CD4-positive, alpha-beta memory T cell (primary cell): ENCODE measurements around the gene KRT84. TPM values are rescaled to one million over a fixed set of nuclear protein-coding genes. Genes with fewer than 3 reads are reported as not detected.

ENCODE experiments used
- CTCF ChIA-PET: fragments of 350-600 bp; sonication (Branson Sonifier 250); formaldehyde crosslinking; loops from one replicate; lab custom pipeline; 2021; ENCODE audit warnings: inconsistent platforms; ENCODE audit not compliant: partially characterized antibody; lab: Charles Lee
- POLR2A ChIA-PET: fragments of 350-600 bp; sonication (Branson Sonifier 250); formaldehyde crosslinking; loops from one replicate; lab custom pipeline; 2021; ENCODE audit not compliant: partially characterized antibody; lab: Charles Lee
- DNase-seq, 5 donors: peaks; one replicate each; pipeline versions ENCODE4 v3.0.0 to v3.0.0-alpha.2; 2020 to 2022; ENCODE audit warnings: mixed read lengths in 1 of 5
- H3K27ac ChIP-seq: one replicate; pipeline ENCODE4 v1.7.0; 2013; ENCODE audit warnings: low read depth, low read length
- H3K27me3 ChIP-seq: 2 replicates; pipeline ENCODE4 v1.7.0; 2013; ENCODE audit warnings: mild to moderate bottlenecking, low read length, moderate library complexity; ENCODE audit not compliant: insufficient read depth
- H3K36me3 ChIP-seq: 2 replicates; pipeline ENCODE4 v1.7.0; 2013; ENCODE audit warnings: mild to moderate bottlenecking, low read length, moderate library complexity; ENCODE audit not compliant: insufficient read depth
- H3K4me1 ChIP-seq: 2 replicates; pipeline ENCODE4 v1.7.0; 2013; ENCODE audit warnings: mild to moderate bottlenecking, low read length, moderate library complexity; ENCODE audit not compliant: insufficient read depth
- H3K4me3 ChIP-seq, 2 donors: one replicate each; pipeline ENCODE4 v1.7.0; 2013; ENCODE audit warnings: low read length in 2 of 2, mild to moderate bottlenecking in 1 of 2
- H3K9me3 ChIP-seq, 2 donors: one replicate each; pipeline ENCODE4 v1.7.0; 2013; ENCODE audit warnings: low read length in 2 of 2, control low read depth in 1 of 2; ENCODE audit not compliant: control insufficient read depth in 1 of 2
- H3K27ac Mint-ChIP-seq, 7 donors: one replicate each; pipeline ENCODE4 v1.8.0; 2020 to 2021; ENCODE audit warnings: mixed read lengths in 7 of 7, mild to moderate bottlenecking in 6 of 7, inconsistent platforms in 3 of 7, moderate library complexity in 3 of 7
- H3K27me3 Mint-ChIP-seq, 2 donors: one replicate each; pipeline ENCODE4 v1.8.0; 2020 to 2021; ENCODE audit warnings: mixed read lengths in 2 of 2
- H3K36me3 Mint-ChIP-seq, 2 donors: one replicate each; pipeline ENCODE4 v1.8.0; 2020 to 2021; ENCODE audit warnings: mixed read lengths in 2 of 2, inconsistent platforms in 1 of 2, mild to moderate bottlenecking in 1 of 2
- H3K4me1 Mint-ChIP-seq, 4 donors: one replicate each; pipeline ENCODE4 v1.8.0; 2020 to 2021; ENCODE audit warnings: mixed read lengths in 4 of 4, mild to moderate bottlenecking in 1 of 4
- H3K4me3 Mint-ChIP-seq, 8 donors: one replicate each; pipeline ENCODE4 v1.8.0; 2020 to 2021; ENCODE audit warnings: mixed read lengths in 8 of 8, mild to moderate bottlenecking in 7 of 8, moderate library complexity in 6 of 8, inconsistent platforms in 3 of 8
- H3K9me3 Mint-ChIP-seq, 8 donors: one replicate each; pipeline ENCODE4 v1.8.0; 2020 to 2021; ENCODE audit warnings: mixed read lengths in 8 of 8, mild to moderate bottlenecking in 5 of 8, inconsistent platforms in 3 of 8, moderate library complexity in 1 of 8
- intact Hi-C: fragments of 100-400 bp; cut with micrococcal nuclease; formaldehyde crosslinking; loops from one replicate; pipeline ENCODE4 v1.15.1; 2023
- polyA plus RNA-seq, 2 donors: library from polyadenylated mRNA; unstranded; fragments of 300-500 nt; fragmentation: Illumina TruSeq; gene quantifications; one replicate each; pipeline ENCODE4 v1.2.3, GENCODE V29; 2021
- total RNA-seq, 2 experiments: library from RNA; stranded (reverse); gene quantifications; one replicate each; pipeline ENCODE4 v1.2.3, GENCODE V29; 2021

The KRT84 gene
- total and polyA plus RNA-seq, 4 experiments from 2014 or later = not detected

- intact Hi-C loops = no loop called here
- H3K9me3 Mint-ChIP-seq = no peaks in the 10 kb centered on the region
- ChIA-PET CTCF (interaction anchor here (1.5 kb wide), 1 partner anchor 99 kb away, joined by 3 read pairs; no protein-coding TSS in a partner anchor), POLR2A (no interaction called here)
- Histone ChIP-seq H3K4me1 (no peaks in the 10 kb centered on the region), H3K4me3 (no peak overlapping the region), H3K27ac (no peak overlapping the region), H3K9me3 (no peaks in the 10 kb centered on the region), H3K36me3 (no peaks in the 10 kb centered on the region), H3K27me3 (no peaks in the 10 kb centered on the region)
- H3K4me3 Mint-ChIP-seq = no peak overlapping the region
- no peak overlapping the region for H3K27ac Mint-ChIP-seq
- H3K4me1 Mint-ChIP-seq = no peaks in the 10 kb centered on the region
- peaks cover 11 to 24% of the 10 kb centered on the region in 2 donors for H3K27me3 Mint-ChIP-seq
- no peak for DNase-seq
- H3K36me3 Mint-ChIP-seq = no peaks in the 10 kb centered on the region
Measured at GRCh38 chr12:52427083-52427482, 41.6 kb upstream of the KRT84 start.

DNA sequence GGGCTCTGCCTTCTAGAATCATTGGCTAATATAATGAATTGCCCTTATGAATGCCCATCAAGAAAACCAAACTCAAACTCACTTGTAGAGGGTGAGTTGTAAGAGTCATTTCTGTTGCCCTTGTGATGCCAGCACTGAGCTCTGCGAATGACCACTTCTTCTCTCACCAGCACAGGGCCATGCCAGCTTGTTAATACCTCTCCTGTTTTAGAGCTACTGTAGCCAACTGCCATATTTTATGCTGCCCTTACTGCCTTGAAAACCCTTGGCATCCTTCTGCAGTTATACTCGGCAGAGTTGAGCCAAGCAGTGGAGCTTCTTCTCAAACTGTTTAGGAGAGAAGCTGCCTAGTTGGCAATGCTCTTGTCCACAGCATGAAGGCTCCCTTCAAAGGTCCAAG is 40.6 kb upstream of the KRT84 start:
- ChIA-PET POLR2A (no interaction called here), CTCF (no interaction called here)
- H3K36me3 Mint-ChIP-seq = no peaks in the 10 kb centered on the region
- H3K4me3 ChIP-seq = no peak overlapping the region
- H3K27me3 ChIP-seq = no peaks in the 10 kb centered on the region
- H3K27ac ChIP-seq = no peak overlapping the region
- no peak overlapping the region for H3K4me3 Mint-ChIP-seq
- H3K9me3 ChIP-seq = no peaks in the 10 kb centered on the region
- intact Hi-C loops = no loop called here
- no peaks in the 10 kb centered on the region for H3K4me1 ChIP-seq
- no peak overlapping the region for H3K27ac Mint-ChIP-seq
- H3K27me3 Mint-ChIP-seq = peaks cover 15 to 29% of the 10 kb centered on the region in 2 donors
- no peaks in the 10 kb centered on the region for H3K4me1 Mint-ChIP-seq
- no peaks in the 10 kb centered on the region for H3K9me3 Mint-ChIP-seq
- no peak for DNase-seq
- no peaks in the 10 kb centered on the region for H3K36me3 ChIP-seq

GRCh38 chr12:52425466-52425865 is 40.0 kb upstream of the KRT84 start:
- Mint-ChIP-seq H3K4me1 (no peaks in the 10 kb centered on the region), H3K4me3 (no peak overlapping the region), H3K27ac (no peak overlapping the region), H3K27me3 (peaks cover 15 to 30% of the 10 kb centered on the region in 2 donors), H3K36me3 (no peaks in the 10 kb centered on the region), H3K9me3 (no peaks in the 10 kb centered on the region)
- ChIA-PET CTCF (no interaction called here), POLR2A (no interaction called here)
- no peak for DNase-seq
- Histone ChIP-seq H3K36me3 (no peaks in the 10 kb centered on the region), H3K27me3 (no peaks in the 10 kb centered on the region), H3K4me3 (no peak overlapping the region), H3K4me1 (no peaks in the 10 kb centered on the region), H3K27ac (no peak overlapping the region), H3K9me3 (no peaks in the 10 kb centered on the region)
- intact Hi-C loops = no loop called here

GRCh38 chr12:52423661-52424500 is 38.4 kb upstream of the KRT84 start:
- Mint-ChIP-seq H3K9me3 (no peaks in the 10 kb centered on the region), H3K36me3 (no peaks in the 10 kb centered on the region), H3K27me3 (peaks cover 14 to 24% of the 10 kb centered on the region in 2 donors), H3K4me1 (peaks cover 0 to 1% (median 0%) of the 10 kb centered on the region in 4 donors), H3K27ac (peak overlapping the region in 1 of 7 donors; percentile 36), H3K4me3 (no peak overlapping the region)
- Histone ChIP-seq H3K27me3 (no peaks in the 10 kb centered on the region), H3K27ac (no peak overlapping the region), H3K4me3 (no peak overlapping the region), H3K36me3 (no peaks in the 10 kb centered on the region), H3K4me1 (no peaks in the 10 kb centered on the region), H3K9me3 (no peaks in the 10 kb centered on the region)
- no peak for DNase-seq
- POLR2A ChIA-PET = no interaction called here
- CTCF ChIA-PET = no interaction called here
- intact Hi-C loops = no loop called here

- no peaks in the 10 kb centered on the region for H3K36me3 ChIP-seq
- peak overlapping the region in 1 of 8 donors; percentile 53 for H3K4me3 Mint-ChIP-seq
- H3K4me3 ChIP-seq = no peak overlapping the region
- CTCF ChIA-PET = no interaction called here
- no peaks in the 10 kb centered on the region for H3K9me3 ChIP-seq
- no peaks in the 10 kb centered on the region for H3K4me1 ChIP-seq
- H3K27me3 ChIP-seq = no peaks in the 10 kb centered on the region
- H3K4me1 Mint-ChIP-seq = peaks cover 0 to 1% (median 0%) of the 10 kb centered on the region in 4 donors
- no peak overlapping the region for H3K27ac ChIP-seq
- DNase-seq = no peak
- H3K9me3 Mint-ChIP-seq = no peaks in the 10 kb centered on the region
- POLR2A ChIA-PET = no interaction called here
- no peaks in the 10 kb centered on the region for H3K36me3 Mint-ChIP-seq
- no peak overlapping the region for H3K27ac Mint-ChIP-seq
- intact Hi-C loops = no loop called here
- peaks cover 13 to 22% of the 10 kb centered on the region in 2 donors for H3K27me3 Mint-ChIP-seq
Measured at GRCh38 chr12:52423035-52423434, 37.6 kb upstream of the KRT84 start.

- H3K9me3 ChIP-seq = no peaks in the 10 kb centered on the region
- no peak overlapping the region for H3K27ac ChIP-seq
- no peak overlapping the region for H3K4me3 ChIP-seq
- POLR2A ChIA-PET = no interaction called here
- no peaks in the 10 kb centered on the region for H3K36me3 Mint-ChIP-seq
- no peaks in the 10 kb centered on the region for H3K36me3 ChIP-seq
- H3K27ac Mint-ChIP-seq = no peak overlapping the region
- peaks cover 11 to 25% of the 10 kb centered on the region in 2 donors for H3K27me3 Mint-ChIP-seq
- H3K4me3 Mint-ChIP-seq = no peak overlapping the region
- H3K4me1 ChIP-seq = no peaks in the 10 kb centered on the region
- CTCF ChIA-PET = no interaction called here
- H3K9me3 Mint-ChIP-seq = peaks cover 0 to 2% (median 0%) of the 10 kb centered on the region in 8 donors
- no peak for DNase-seq
- peaks cover 0 to 1% (median 0%) of the 10 kb centered on the region in 4 donors for H3K4me1 Mint-ChIP-seq
- intact Hi-C loops = no loop called here
- H3K27me3 ChIP-seq = no peaks in the 10 kb centered on the region
Measured at GRCh38 chr12:52419656-52420055, 34.2 kb upstream of the KRT84 start.

DNA sequence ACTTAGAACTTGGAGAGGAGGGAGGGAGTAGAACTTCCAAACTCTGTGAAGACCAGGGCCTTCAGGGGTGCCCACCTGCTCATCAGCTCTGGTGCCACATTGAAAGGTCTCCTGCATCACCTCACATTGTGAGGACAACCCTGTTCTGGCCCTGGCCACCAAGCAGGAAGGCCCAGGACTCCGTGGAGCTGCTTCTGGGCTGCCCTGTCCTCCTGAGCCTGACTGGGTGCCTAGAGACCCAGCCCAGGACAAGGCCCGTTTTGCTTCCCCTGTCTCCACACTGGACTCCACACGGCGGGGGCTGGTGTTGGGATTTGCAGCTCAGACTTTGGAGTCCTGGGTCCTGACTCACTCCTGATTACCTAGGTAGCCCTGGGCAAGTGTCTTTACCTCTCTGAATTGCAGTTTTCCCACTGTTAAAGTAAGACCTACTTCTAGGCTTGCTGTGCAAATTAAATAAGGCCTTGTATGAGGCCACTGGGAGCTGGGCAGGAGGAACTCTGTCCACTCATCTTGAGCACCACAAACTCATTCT is 33.2 kb upstream of the KRT84 start:
- no peak for DNase-seq
- Mint-ChIP-seq H3K4me1 (peaks cover 0 to 1% (median 0%) of the 10 kb centered on the region in 4 donors), H3K4me3 (no peak overlapping the region), H3K27ac (no peak overlapping the region), H3K36me3 (no peaks in the 10 kb centered on the region), H3K9me3 (peaks cover 0 to 2% (median 0%) of the 10 kb centered on the region in 8 donors), H3K27me3 (peaks cover 11 to 29% of the 10 kb centered on the region in 2 donors)
- no peak overlapping the region for H3K27ac ChIP-seq
- H3K36me3 ChIP-seq = no peaks in the 10 kb centered on the region
- no peaks in the 10 kb centered on the region for H3K27me3 ChIP-seq
- ChIA-PET CTCF (no interaction called here), POLR2A (no interaction called here)
- H3K4me1 ChIP-seq = no peaks in the 10 kb centered on the region
- no peak overlapping the region for H3K4me3 ChIP-seq
- intact Hi-C loops = no loop called here
- H3K9me3 ChIP-seq = no peaks in the 10 kb centered on the region
